HepG2 (cell line): ENCODE data around the gene BANP. TPM values are rescaled to one million over a fixed set of nuclear protein-coding genes. Genes with fewer than 3 reads are reported as not detected.

ENCODE experiments used
- AGO2 ChIP-seq: fragments of 200-400 bp; formaldehyde crosslinking; optimal IDR thresholded peaks from 2 replicates; pipeline ENCODE3; 2017; ENCODE audit warnings: mild to moderate bottlenecking, low read depth, low read length, moderate library complexity
- ARHGAP35 ChIP-seq: sonication (generic); formaldehyde crosslinking; IDR thresholded peaks from 2 replicates; pipeline ENCODE4 v1.9.0; 2022; ENCODE audit warnings: mild to moderate bottlenecking, inconsistent platforms, moderate library complexity, missing genetic modification reagents, borderline replicate concordance
- ARID2 ChIP-seq: sonication (generic); formaldehyde crosslinking; IDR thresholded peaks from 2 replicates; pipeline ENCODE4 v1.8.1; 2022; ENCODE audit warnings: mild to moderate bottlenecking, missing genetic modification reagents, borderline replicate concordance
- BHLHE40 ChIP-seq: IDR thresholded peaks from 2 replicates; pipeline ENCODE4 v1.6.1; 2011; ENCODE audit warnings: low read length, improper control_type of control experiment
- CSRNP1 ChIP-seq: sonication (generic); formaldehyde crosslinking; IDR thresholded peaks from 2 replicates; pipeline ENCODE4 v1.8.1; 2023; ENCODE audit warnings: mild to moderate bottlenecking, missing genetic modification reagents
- GLI4 ChIP-seq: sonication (generic); formaldehyde crosslinking; IDR thresholded peaks from 2 replicates; pipeline ENCODE4 v1.5.1; 2020; ENCODE audit warnings: missing genetic modification reagents, mild to moderate bottlenecking, moderate library complexity, borderline replicate concordance
- GTF2F1 ChIP-seq: fragments of 150-350 bp; IDR thresholded peaks from 2 replicates; pipeline ENCODE4 v1.6.1; 2014; ENCODE audit warnings: low read length
- IRX3 ChIP-seq: sonication (generic); formaldehyde crosslinking; IDR thresholded peaks from 2 replicates; pipeline ENCODE4 v1.8.1; 2023; ENCODE audit warnings: mild to moderate bottlenecking, low read depth, missing genetic modification reagents, borderline replicate concordance
- KDM2A ChIP-seq: sonication (generic); formaldehyde crosslinking; IDR thresholded peaks from 2 replicates; pipeline ENCODE4 v1.4.0; 2020; ENCODE audit warnings: low read depth, missing genetic modification reagents, borderline replicate concordance
- KMT2A ChIP-seq: sonication (generic); formaldehyde crosslinking; IDR thresholded peaks from 2 replicates; pipeline ENCODE4 v1.4.0; 2020; ENCODE audit warnings: missing genetic modification reagents
- KMT2B ChIP-seq: IDR thresholded peaks from 2 replicates; pipeline ENCODE4 v1.6.1; 2016; ENCODE audit warnings: missing genetic modification reagents, missing compliant biosample characterization
- MED13 ChIP-seq: sonication (generic); formaldehyde crosslinking; IDR thresholded peaks from 2 replicates; pipeline ENCODE4 v1.5.0; 2020; ENCODE audit warnings: missing genetic modification reagents
- NFE2 ChIP-seq: sonication (generic); formaldehyde crosslinking; IDR thresholded peaks from 2 replicates; pipeline ENCODE4 v1.4.0; 2020; ENCODE audit warnings: missing genetic modification reagents
- NFE2L2 ChIP-seq: fragments of 150-350 bp; IDR thresholded peaks from 2 replicates; pipeline ENCODE4 v1.6.1; 2014; ENCODE audit warnings: low read length
- SMC3 ChIP-seq: IDR thresholded peaks from 2 replicates; pipeline ENCODE4 v1.6.1; 2011; ENCODE audit warnings: low read length, improper control_type of control experiment
- TAF1 ChIP-seq: sonication (generic); formaldehyde crosslinking; IDR thresholded peaks from 2 replicates; pipeline ENCODE4 v1.4.0; 2020; ENCODE audit warnings: missing genetic modification reagents
- TFDP2 ChIP-seq: sonication (generic); formaldehyde crosslinking; IDR thresholded peaks from 2 replicates; pipeline ENCODE4 v1.4.0; 2020; ENCODE audit warnings: missing genetic modification reagents
- THAP7 ChIP-seq: sonication (generic); formaldehyde crosslinking; IDR thresholded peaks from 2 replicates; pipeline ENCODE4 v1.8.1; 2023; ENCODE audit warnings: mild to moderate bottlenecking, missing genetic modification reagents
- ZNF121 ChIP-seq: sonication (generic); formaldehyde crosslinking; IDR thresholded peaks from 2 replicates; pipeline ENCODE4 v1.5.0; 2020; ENCODE audit warnings: mild to moderate bottlenecking, missing genetic modification reagents
- ZNF138 ChIP-seq: sonication (generic); formaldehyde crosslinking; IDR thresholded peaks from 2 replicates; pipeline ENCODE4 v1.5.0; 2020; ENCODE audit warnings: mild to moderate bottlenecking, low read depth, missing genetic modification reagents
- ZNF24 ChIP-seq: fragments of 450-650 bp; IDR thresholded peaks from 2 replicates; pipeline ENCODE4 v1.6.1; 2017; ENCODE audit warnings: antibody characterized with exemption, mild to moderate bottlenecking
- ZNF296 ChIP-seq: sonication (generic); formaldehyde crosslinking; conservative IDR thresholded peaks from 2 replicates; pipeline ENCODE4 v1.5.0; 2020; ENCODE audit warnings: mild to moderate bottlenecking, missing genetic modification reagents
- ZNF564 ChIP-seq: sonication (generic); formaldehyde crosslinking; IDR thresholded peaks from 2 replicates; pipeline ENCODE4 v1.8.1; 2023; ENCODE audit warnings: mild to moderate bottlenecking, missing genetic modification reagents
- ZNF772 ChIP-seq: sonication (generic); formaldehyde crosslinking; IDR thresholded peaks from 2 replicates; pipeline ENCODE4 v1.5.0; 2020; ENCODE audit warnings: mild to moderate bottlenecking, missing genetic modification reagents
- polyA plus RNA-seq, 8 experiments: library from polyadenylated mRNA; depleted of rRNA in 3 of 8; stranded (reverse) in 7 of 8; unstranded in 1 of 8; fragments of >200 nt; fragmentation: Illumina TruSeq in 4 of 8; extraction: Trizol in 4 of 8; gene quantifications; 2 replicates each; pipeline versions ENCODE4 v1.2.1 to v1.2.3, GENCODE V29; 2011 to 2016; ENCODE audit warnings: low read depth in 4 of 8, missing spikeins in 1 of 8, mixed read lengths in 1 of 8; ENCODE audit not compliant: insufficient read depth in 1 of 8
- total RNA-seq, 5 experiments: library from RNA; depleted of rRNA; stranded (reverse); fragments of >200 nt; fragmentation: Illumina TruSeq; extraction: Trizol; gene quantifications; 2 replicates each; pipeline ENCODE4 v1.2.3, GENCODE V29; 2016; ENCODE audit warnings: low read depth in 1 of 5
- TF ChIP-seq, protein P1 (sequence below): sonication (generic); formaldehyde crosslinking; conservative IDR thresholded peaks from 2 replicates; pipeline ENCODE4 v1.8.0; 2022; ENCODE audit warnings: mild to moderate bottlenecking, moderate library complexity, missing genetic modification reagents

BANP gene
- total and polyA plus RNA-seq, 2 of the 13 experiments (the other 11 are each of a cell fraction or from before 2014, with no cell fraction given) = 20.2 to 23.8 TPM

DNA sequence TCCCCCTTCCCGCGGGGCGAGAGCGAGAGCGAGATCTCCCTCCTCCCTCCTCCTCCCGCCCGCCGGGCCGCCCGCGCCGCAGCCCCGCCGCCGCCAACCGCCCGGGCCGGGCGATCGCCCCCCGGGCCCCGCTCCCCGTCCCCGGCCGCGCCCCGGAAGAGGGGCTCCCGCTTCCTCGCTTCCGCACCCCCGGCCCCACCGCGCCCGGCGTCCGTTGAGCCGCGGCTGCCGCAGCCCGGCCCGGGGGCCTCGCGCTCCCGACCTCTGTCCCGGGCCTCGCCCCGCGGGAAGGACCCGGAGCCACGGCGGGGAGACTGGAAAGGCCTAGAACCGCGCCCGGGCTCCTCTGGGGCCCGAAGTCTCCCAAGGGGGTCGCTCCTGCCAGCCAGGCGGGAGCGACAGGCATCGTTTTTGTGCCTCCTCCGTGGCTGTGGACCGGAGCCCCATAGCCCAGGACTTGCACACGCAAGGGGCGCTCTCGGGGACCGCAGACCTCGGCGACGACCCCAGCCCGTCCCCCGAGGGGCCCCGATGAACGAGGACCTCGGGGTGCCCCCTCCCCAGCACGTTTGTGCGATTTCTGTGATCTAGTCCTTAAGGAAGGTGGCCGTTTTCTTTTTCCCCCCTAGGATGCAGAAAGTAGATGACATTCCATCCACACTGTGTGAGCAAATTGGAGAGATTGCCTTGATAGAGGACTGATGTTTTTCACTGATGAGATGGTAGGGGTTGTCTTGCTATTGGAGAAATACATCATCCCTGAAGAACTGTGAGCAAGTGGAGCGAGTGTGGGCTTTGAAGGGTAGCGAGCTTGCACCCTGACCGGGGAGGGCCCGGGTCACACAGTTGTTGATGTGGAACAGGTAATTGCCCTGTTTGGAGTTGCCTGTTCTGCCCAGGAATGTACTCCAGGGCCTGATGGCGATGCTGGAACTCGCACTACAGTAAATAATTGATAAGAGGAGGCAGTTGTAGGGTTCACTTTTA, 611 bp downstream of the BANP start (continued):
- TF ChIP-seq THAP7 (CRISPR knock-in tag) (no peak), GTF2F1 (no peak), NFE2L2 (no peak), TAF1 (CRISPR knock-in tag) (peak; percentile 24; the same call in 1 of the 2 replicates), AGO2 (peak; percentile 97), CSRNP1 (CRISPR knock-in tag) (0 out of 2 replicates have a peak, but pooled peaks have one; percentile 18), GLI4 (CRISPR knock-in tag) (no peak), ZNF121 (CRISPR knock-in tag) (no peak), IRX3 (CRISPR knock-in tag) (no peak), BHLHE40 (no peak), ZNF24 (0 out of 2 replicates have a peak, but pooled peaks have one; percentile 59), MED13 (0 out of 2 replicates have a peak, but pooled peaks have one; percentile 21), ZNF564 (CRISPR knock-in tag) (peak; percentile 72; the same call in 1 of the 2 replicates), ZNF138 (CRISPR knock-in tag) (no peak), KDM2A (CRISPR knock-in tag) (peak; percentile 54; the same call in 1 of the 2 replicates), ARID2 (peak; percentile 46; the same call in 1 of the 2 replicates), ARHGAP35 (no peak), KMT2B (CRISPR knock-in tag) (0 out of 2 replicates have a peak, but pooled peaks have one; percentile 39), ZNF772 (CRISPR knock-in tag) (no peak), NFE2 (CRISPR knock-in tag) (no peak), KMT2A (CRISPR knock-in tag) (peak; percentile 10; the same call in 1 of the 2 replicates), ZNF296 (no peak), TFDP2 (CRISPR knock-in tag) (no peak), SMC3 (no peak)
- TF ChIP-seq, protein P1, sequence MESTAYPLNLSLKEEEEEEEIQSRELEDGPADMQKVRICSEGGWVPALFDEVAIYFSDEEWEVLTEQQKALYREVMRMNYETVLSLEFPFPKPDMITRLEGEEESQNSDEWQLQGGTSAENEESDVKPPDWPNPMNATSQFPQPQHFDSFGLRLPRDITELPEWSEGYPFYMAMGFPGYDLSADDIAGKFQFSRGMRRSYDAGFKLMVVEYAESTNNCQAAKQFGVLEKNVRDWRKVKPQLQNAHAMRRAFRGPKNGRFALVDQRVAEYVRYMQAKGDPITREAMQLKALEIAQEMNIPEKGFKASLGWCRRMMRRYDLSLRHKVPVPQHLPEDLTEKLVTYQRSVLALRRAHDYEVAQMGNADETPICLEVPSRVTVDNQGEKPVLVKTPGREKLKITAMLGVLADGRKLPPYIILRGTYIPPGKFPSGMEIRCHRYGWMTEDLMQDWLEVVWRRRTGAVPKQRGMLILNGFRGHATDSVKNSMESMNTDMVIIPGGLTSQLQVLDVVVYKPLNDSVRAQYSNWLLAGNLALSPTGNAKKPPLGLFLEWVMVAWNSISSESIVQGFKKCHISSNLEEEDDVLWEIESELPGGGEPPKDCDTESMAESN (CRISPR knock-in tag) = peak; percentile 35; the same call in 1 of the 2 replicates
